ENCODE results near the gene USF2.

- TF ChIP-seq, protein P1, sequence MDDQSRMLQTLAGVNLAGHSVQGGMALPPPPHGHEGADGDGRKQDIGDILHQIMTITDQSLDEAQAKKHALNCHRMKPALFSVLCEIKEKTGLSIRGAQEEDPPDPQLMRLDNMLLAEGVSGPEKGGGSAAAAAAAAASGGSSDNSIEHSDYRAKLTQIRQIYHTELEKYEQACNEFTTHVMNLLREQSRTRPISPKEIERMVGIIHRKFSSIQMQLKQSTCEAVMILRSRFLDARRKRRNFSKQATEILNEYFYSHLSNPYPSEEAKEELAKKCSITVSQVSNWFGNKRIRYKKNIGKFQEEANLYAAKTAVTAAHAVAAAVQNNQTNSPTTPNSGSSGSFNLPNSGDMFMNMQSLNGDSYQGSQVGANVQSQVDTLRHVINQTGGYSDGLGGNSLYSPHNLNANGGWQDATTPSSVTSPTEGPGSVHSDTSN (IDR thresholded peaks at IDR 0.05; ENCODE audit: insufficient replicate concordance, low read depth, low read length), result no peak
- TF ChIP-seq RAD21 (IDR thresholded peaks at IDR 0.05; ENCODE audit: insufficient read depth, low read depth, low read length) (no peak), EZH2 (IDR thresholded peaks at IDR 0.05; ENCODE audit: borderline replicate concordance, control insufficient read depth, low read depth, low read length) (no peak), TAF1 (IDR thresholded peaks at IDR 0.05; ENCODE audit: borderline replicate concordance, low read depth, low read length) (no peak), STAT1 (conservative IDR thresholded peaks at IDR 0.05) (no peak), MXI1 (IDR thresholded peaks at IDR 0.05; ENCODE audit: low read depth, low read length) (no peak), POLR2AphosphoS5 (IDR thresholded peaks at IDR 0.05; ENCODE audit: low read length) (no peak), HCFC1 (IDR thresholded peaks at IDR 0.05; ENCODE audit: low read length) (no peak)
- TF ChIP-seq, protein P2, sequence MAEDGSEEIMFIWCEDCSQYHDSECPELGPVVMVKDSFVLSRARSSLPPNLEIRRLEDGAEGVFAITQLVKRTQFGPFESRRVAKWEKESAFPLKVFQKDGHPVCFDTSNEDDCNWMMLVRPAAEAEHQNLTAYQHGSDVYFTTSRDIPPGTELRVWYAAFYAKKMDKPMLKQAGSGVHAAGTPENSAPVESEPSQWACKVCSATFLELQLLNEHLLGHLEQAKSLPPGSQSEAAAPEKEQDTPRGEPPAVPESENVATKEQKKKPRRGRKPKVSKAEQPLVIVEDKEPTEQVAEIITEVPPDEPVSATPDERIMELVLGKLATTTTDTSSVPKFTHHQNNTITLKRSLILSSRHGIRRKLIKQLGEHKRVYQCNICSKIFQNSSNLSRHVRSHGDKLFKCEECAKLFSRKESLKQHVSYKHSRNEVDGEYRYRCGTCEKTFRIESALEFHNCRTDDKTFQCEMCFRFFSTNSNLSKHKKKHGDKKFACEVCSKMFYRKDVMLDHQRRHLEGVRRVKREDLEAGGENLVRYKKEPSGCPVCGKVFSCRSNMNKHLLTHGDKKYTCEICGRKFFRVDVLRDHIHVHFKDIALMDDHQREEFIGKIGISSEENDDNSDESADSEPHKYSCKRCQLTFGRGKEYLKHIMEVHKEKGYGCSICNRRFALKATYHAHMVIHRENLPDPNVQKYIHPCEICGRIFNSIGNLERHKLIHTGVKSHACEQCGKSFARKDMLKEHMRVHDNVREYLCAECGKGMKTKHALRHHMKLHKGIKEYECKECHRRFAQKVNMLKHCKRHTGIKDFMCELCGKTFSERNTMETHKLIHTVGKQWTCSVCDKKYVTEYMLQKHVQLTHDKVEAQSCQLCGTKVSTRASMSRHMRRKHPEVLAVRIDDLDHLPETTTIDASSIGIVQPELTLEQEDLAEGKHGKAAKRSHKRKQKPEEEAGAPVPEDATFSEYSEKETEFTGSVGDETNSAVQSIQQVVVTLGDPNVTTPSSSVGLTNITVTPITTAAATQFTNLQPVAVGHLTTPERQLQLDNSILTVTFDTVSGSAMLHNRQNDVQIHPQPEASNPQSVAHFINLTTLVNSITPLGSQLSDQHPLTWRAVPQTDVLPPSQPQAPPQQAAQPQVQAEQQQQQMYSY (CRISPR knock-in tag; IDR thresholded peaks at IDR 0.05), result no peak
- TF ChIP-seq, protein P3, sequence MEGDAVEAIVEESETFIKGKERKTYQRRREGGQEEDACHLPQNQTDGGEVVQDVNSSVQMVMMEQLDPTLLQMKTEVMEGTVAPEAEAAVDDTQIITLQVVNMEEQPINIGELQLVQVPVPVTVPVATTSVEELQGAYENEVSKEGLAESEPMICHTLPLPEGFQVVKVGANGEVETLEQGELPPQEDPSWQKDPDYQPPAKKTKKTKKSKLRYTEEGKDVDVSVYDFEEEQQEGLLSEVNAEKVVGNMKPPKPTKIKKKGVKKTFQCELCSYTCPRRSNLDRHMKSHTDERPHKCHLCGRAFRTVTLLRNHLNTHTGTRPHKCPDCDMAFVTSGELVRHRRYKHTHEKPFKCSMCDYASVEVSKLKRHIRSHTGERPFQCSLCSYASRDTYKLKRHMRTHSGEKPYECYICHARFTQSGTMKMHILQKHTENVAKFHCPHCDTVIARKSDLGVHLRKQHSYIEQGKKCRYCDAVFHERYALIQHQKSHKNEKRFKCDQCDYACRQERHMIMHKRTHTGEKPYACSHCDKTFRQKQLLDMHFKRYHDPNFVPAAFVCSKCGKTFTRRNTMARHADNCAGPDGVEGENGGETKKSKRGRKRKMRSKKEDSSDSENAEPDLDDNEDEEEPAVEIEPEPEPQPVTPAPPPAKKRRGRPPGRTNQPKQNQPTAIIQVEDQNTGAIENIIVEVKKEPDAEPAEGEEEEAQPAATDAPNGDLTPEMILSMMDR (IDR thresholded peaks at IDR 0.05 in 2 of 3, conservative IDR thresholded peaks at IDR 0.05 in 1 of 3; ENCODE audit: control insufficient read depth in 2 of 3, extremely low read depth in 1 of 3, insufficient read depth in 1 of 3, low read depth in 3 of 3, low read length in 3 of 3), result no peak
Observed at GRCh38 chr19:35311901-35312665, 43.3 kb downstream of the USF2 start.
